ENCODE data around the gene OR10H5. TPM values are rescaled to one million over a fixed set of nuclear protein-coding genes. Genes with fewer than 3 reads are reported as not detected.
"Not testable (repeated sequence)": the region's sequence is repeated elsewhere in the genome, so short reads cannot be mapped to it uniquely, and the experiment has no call there.

Gene OR10H5
- total RNA-seq, 4 donors from 2014 or later, result not detected

GRCh38 chr19:15841875-15842569 lies 54.6 kb downstream of the OR10H5 start:
- Histone ChIP-seq H3K36me3 (no peaks in the 10 kb centered on the region), H3K9me3 (no peaks in the 10 kb centered on the region), H3K27ac (no peak overlapping the region), H3K4me1 (peaks cover 13% of the 10 kb centered on the region), H3K27me3 (no peaks in the 10 kb centered on the region), H3K4me3 (no peak overlapping the region)
- TF ChIP-seq CTCF (IDR thresholded peaks at IDR 0.05), result no peak
- TF ChIP-seq POLR2AphosphoS5 (IDR thresholded peaks at IDR 0.05), result no peak
- 59% methylated on average over 7 of the region's 11 CpGs for WGBS
- peak in 1 of 2 donors; percentile 32 for DNase-seq (ENCODE audit: low spot score in 2 of 2)

- TF ChIP-seq CTCF (IDR thresholded peaks at IDR 0.05), result no peak
- TF ChIP-seq POLR2AphosphoS5 (IDR thresholded peaks at IDR 0.05), result no peak
- TF ChIP-seq EP300 (IDR thresholded peaks at IDR 0.05), result no peak
- no peak for TF ChIP-seq POLR2A (IDR thresholded peaks at IDR 0.05)
- no peak for DNase-seq (ENCODE audit: low spot score in 2 of 2)
Measured at GRCh38 chr19:15843203-15843893, 55.9 kb downstream of the OR10H5 start.

GRCh38 chr19:15843894-15844222 lies 56.4 kb downstream of the OR10H5 start:
- WGBS, result 50% methylated on average over 8 of the region's 8 CpGs
- H3K9me3 ChIP-seq; DNase-seq (ENCODE audit: low spot score in 2 of 2); H3K36me3 ChIP-seq; H3K4me3 ChIP-seq; H3K27ac ChIP-seq; H3K4me1 ChIP-seq; H3K27me3 ChIP-seq: not testable (repeated sequence)

More at GRCh38 chr19:15843203-15843893, 55.9 kb downstream of the OR10H5 start:
- Histone ChIP-seq H3K4me1 (peaks cover 2% of the 10 kb centered on the region), H3K4me3 (no peak overlapping the region), H3K27me3 (no peaks in the 10 kb centered on the region), H3K27ac (no peak overlapping the region), H3K9me3 (no peaks in the 10 kb centered on the region), H3K36me3 (no peaks in the 10 kb centered on the region)
- 33% methylated on average over 5 of the region's 5 CpGs for WGBS

- no peak for TF ChIP-seq EP300 (IDR thresholded peaks at IDR 0.05)
- TF ChIP-seq POLR2A (IDR thresholded peaks at IDR 0.05), result no peak
- TF ChIP-seq POLR2AphosphoS5 (IDR thresholded peaks at IDR 0.05), result no peak
- no peak for TF ChIP-seq CTCF (IDR thresholded peaks at IDR 0.05)
- Histone ChIP-seq H3K27ac (no peak overlapping the region), H3K4me1 (no peaks in the 10 kb centered on the region), H3K9me3 (no peaks in the 10 kb centered on the region), H3K36me3 (no peaks in the 10 kb centered on the region), H3K27me3 (no peaks in the 10 kb centered on the region), H3K4me3 (no peak overlapping the region)
- no peak for DNase-seq (ENCODE audit: low spot score in 2 of 2)
- 95% methylated on average over 6 of the region's 6 CpGs for WGBS
Measured at GRCh38 chr19:15846923-15847322, 59.5 kb downstream of the OR10H5 start.

- no peak for DNase-seq (ENCODE audit: low spot score in 2 of 2)
- H3K4me3 ChIP-seq, result no peak overlapping the region
- no peaks in the 10 kb centered on the region for H3K36me3 ChIP-seq
- peaks cover 4% of the 10 kb centered on the region for H3K27me3 ChIP-seq
- no peaks in the 10 kb centered on the region for H3K9me3 ChIP-seq
- WGBS, result 79% methylated on average over 3 of the region's 3 CpGs
- no peaks in the 10 kb centered on the region for H3K4me1 ChIP-seq
- H3K27ac ChIP-seq, result no peak overlapping the region
- no peak for TF ChIP-seq POLR2AphosphoS5 (IDR thresholded peaks at IDR 0.05)
- TF ChIP-seq CTCF (IDR thresholded peaks at IDR 0.05), result no peak
- TF ChIP-seq POLR2A (IDR thresholded peaks at IDR 0.05), result no peak
- TF ChIP-seq EP300 (IDR thresholded peaks at IDR 0.05), result no peak
Measured at GRCh38 chr19:15850385-15850784, 62.9 kb downstream of the OR10H5 start.

Other genes with a start within 250 kb of the OR10H5 start
- 10 to 100 TPM; 14.5 to 18.7 (median 14.9) TPM for gene CYP4F8, start 172.4 kb upstream of the OR10H5 start, total RNA-seq
- 10 to 100 TPM in 3 of 4 donors, 1 to 10 TPM in 1; 9.5 to 14.4 (median 12.2) TPM for gene CYP4F3, start 146.8 kb upstream of the OR10H5 start, total RNA-seq
- gene CYP4F12, start 114.6 kb upstream of the OR10H5 start, total RNA-seq, result 100 to 1,000 TPM in 1 of 4 donors, 10 to 100 TPM in 3; 63.3 to 233 (median 84.3) TPM
- not detected for gene OR10H2, start 59.6 kb upstream of the OR10H5 start, total RNA-seq
- gene OR10H3, start 49.7 kb upstream of the OR10H5 start, total RNA-seq, result not detected
- gene OR10H1, start 28.0 kb downstream of the OR10H5 start, total RNA-seq, result not detected
- 10 to 100 TPM in 1 of 4 donors, 1 to 10 TPM in 3; 1.2 to 13.7 (median 3.3) TPM for gene CYP4F2, start 110.4 kb downstream of the OR10H5 start, total RNA-seq
- gene CYP4F11, start 146.9 kb downstream of the OR10H5 start, total RNA-seq, result 1 to 10 TPM in 1 of 4 donors, under 1 TPM in 3; 0.19 to 1.3 (median 0.72) TPM
- not detected for gene OR10H4, start 161.3 kb downstream of the OR10H5 start, total RNA-seq